Epithelial cell of umbilical artery (primary cell): ENCODE data around the gene BORCS5. TPM values are rescaled to one million over a fixed set of nuclear protein-coding genes. Genes with fewer than 3 reads are reported as not detected.

Experiments used
- total RNA-seq: library from RNA; depleted of rRNA; stranded (reverse); fragments of >200 nt; gene quantifications from 2 replicates; pipeline ENCODE4 v1.2.3, GENCODE V29; 2014

The BORCS5 gene
- 8.4 and 9.7 TPM in 2 replicates for total RNA-seq

GRCh38 chr12:12356896-12357718 is at the start of gene BORCS5:
Gene BORCS5, plus strand, starts transcription at chr12:12357078. Its CDS starts 374 bp downstream, at chr12:12357452.

GRCh38 chr12:12349711-12350665 is 6.9 kb upstream of the BORCS5 start, which contains the start of gene MANSC1:
Gene MANSC1, minus strand, starts transcription at chr12:12350242. Its CDS starts 6,928 bp downstream, at chr12:12343314.

Other genes starting within 250 kb of the BORCS5 start
- 45.8 and 71.0 TPM in 2 replicates for gene LRP6, start 90.0 kb upstream of the BORCS5 start, total RNA-seq
- 5.5 and 8.8 TPM in 2 replicates for gene MANSC1, start 6.8 kb upstream of the BORCS5 start, total RNA-seq
- 6.5 and 13.4 TPM in 2 replicates for gene DUSP16, start 205.8 kb downstream of the BORCS5 start, total RNA-seq